RPMI7951 (cell line): ENCODE results near the gene GRHL3. TPM values are rescaled to one million over a fixed set of nuclear protein-coding genes. Genes with fewer than 3 reads are reported as not detected.

Experiments used
- DNase-seq: peaks from one replicate; pipeline ENCODE4 v3.0.0-alpha.2; 2012; ENCODE audit warnings: low read depth
- total RNA-seq: library from RNA; depleted of rRNA; stranded (reverse); fragments of >200 nt; shearing (Covaris generic); gene quantifications from 2 replicates; pipeline ENCODE4 v1.2.3, GENCODE V29; 2014

Gene GRHL3
- total RNA-seq, 1 experiment from 2014 or later = not detected

GRCh38 chr1:24373044-24373443 is 53.9 kb downstream of the GRHL3 start:
- DNase-seq = no peak

- no peak for DNase-seq
Measured at GRCh38 chr1:24373710-24374109, 54.6 kb downstream of the GRHL3 start.

GRCh38 chr1:24374891-24375786 is 56.0 kb downstream of the GRHL3 start:
- no peak for DNase-seq

- DNase-seq = no peak
Measured at GRCh38 chr1:24379733-24380315, 60.7 kb downstream of the GRHL3 start.

GRCh38 chr1:24380508-24380907 is 61.4 kb downstream of the GRHL3 start:
- DNase-seq = no peak

- DNase-seq = no peak
Measured at GRCh38 chr1:24381256-24381655, 62.1 kb downstream of the GRHL3 start.

- no peak for DNase-seq
Measured at GRCh38 chr1:24382165-24382577, 63.0 kb downstream of the GRHL3 start.

GRCh38 chr1:24383381-24383940 is 64.3 kb downstream of the GRHL3 start:
- no peak for DNase-seq

- DNase-seq = peak; percentile 28
Measured at GRCh38 chr1:24384251-24385090, 65.3 kb downstream of the GRHL3 start.

- DNase-seq = no peak
Measured at GRCh38 chr1:24385160-24385940, 66.2 kb downstream of the GRHL3 start.

GRCh38 chr1:24386241-24386640 is 67.1 kb downstream of the GRHL3 start:
- DNase-seq = peak; percentile 52

- DNase-seq = no peak
Measured at GRCh38 chr1:24386931-24387330, 67.8 kb downstream of the GRHL3 start.

- DNase-seq = no peak
Measured at GRCh38 chr1:24387636-24388175, 68.5 kb downstream of the GRHL3 start.

GRCh38 chr1:24388331-24388885 is 69.3 kb downstream of the GRHL3 start:
- no peak for DNase-seq

GRCh38 chr1:24389231-24389678 is 70.1 kb downstream of the GRHL3 start:
- no peak for DNase-seq

- DNase-seq = peak; percentile 82
Measured at GRCh38 chr1:24390924-24391782, 72.0 kb downstream of the GRHL3 start.

- peak; percentile 65 for DNase-seq
Measured at GRCh38 chr1:24391882-24392603, 72.9 kb downstream of the GRHL3 start.

GRCh38 chr1:24392604-24392946 is 73.4 kb downstream of the GRHL3 start:
- DNase-seq = no peak
